GM18507 (cell line): ENCODE data around the gene CHRND.
"Not testable (repeated sequence)": the region's sequence is repeated elsewhere in the genome, so short reads cannot be mapped to it uniquely, and the experiment has no call there.

ENCODE experiments used
- DNase-seq: peaks from one replicate; pipeline ENCODE4 v3.0.0; 2011; ENCODE audit warnings: low read depth; ENCODE audit not compliant: insufficient read length; ENCODE audit errors: extremely low spot score
- FAIRE-seq: peaks from 2 replicates; lab custom pipeline; 2011; peaks lifted over from hg19 to GRCh38; lab: Jason Lieb, UNC

CHRND gene

DNA sequence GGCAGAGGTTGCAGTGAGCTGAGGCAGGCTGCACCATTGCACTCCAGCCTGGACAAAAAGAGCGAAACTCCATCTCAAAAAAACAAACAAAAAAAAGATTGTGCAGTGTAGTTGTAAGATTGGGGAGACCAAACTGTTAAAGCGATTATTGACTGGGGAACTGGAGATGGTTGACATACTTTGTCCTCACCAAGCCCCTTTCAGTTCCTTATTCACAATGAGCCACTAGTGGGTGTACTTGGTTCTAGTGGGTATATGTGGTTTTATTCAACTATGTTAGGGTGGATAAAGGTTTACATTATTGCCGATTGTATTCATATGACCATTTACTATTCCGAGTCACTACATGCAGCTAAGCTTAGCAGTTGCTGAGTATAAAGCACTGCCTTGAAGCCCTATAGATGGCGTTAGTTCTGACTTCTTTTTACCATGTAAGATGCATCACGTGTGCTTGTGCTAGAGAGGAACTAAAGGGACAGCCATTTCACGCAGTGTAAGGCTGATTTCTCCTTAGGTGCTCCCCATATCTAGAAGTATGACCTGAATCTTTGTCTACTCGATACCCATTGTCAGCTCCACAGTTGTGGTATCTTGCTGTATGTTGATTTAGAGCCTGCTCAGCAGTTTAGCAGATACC, 36.7 kb downstream of the CHRND start:
- FAIRE-seq (no peak), DNase-seq (no peak)

DNA sequence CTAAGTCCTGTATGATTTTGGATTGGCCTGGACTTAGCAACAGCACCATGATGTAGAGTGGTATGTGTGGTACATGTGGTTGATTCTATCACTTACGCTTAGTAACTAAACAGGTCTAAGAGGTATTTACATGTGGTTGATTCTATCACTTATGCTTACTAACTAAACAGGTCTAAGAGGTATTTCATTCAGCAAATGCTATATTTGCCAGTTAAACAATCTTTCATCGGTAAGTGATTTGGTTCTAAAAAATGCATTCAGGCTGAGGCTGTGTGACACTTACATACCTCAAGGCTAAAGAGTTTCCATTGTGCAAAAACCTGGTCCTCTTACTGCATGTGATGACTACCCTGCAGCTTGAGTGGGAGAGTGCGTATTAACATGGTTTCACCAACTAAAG, 37.6 kb downstream of the CHRND start:
- FAIRE-seq, result no peak
- no peak for DNase-seq

- DNase-seq (no peak), FAIRE-seq (no peak)
Measured at GRCh38 chr2:232567721-232568120, 41.8 kb downstream of the CHRND start.

GRCh38 chr2:232568161-232568560, 42.2 kb downstream of the CHRND start:
- FAIRE-seq (no peak), DNase-seq (no peak)

DNA sequence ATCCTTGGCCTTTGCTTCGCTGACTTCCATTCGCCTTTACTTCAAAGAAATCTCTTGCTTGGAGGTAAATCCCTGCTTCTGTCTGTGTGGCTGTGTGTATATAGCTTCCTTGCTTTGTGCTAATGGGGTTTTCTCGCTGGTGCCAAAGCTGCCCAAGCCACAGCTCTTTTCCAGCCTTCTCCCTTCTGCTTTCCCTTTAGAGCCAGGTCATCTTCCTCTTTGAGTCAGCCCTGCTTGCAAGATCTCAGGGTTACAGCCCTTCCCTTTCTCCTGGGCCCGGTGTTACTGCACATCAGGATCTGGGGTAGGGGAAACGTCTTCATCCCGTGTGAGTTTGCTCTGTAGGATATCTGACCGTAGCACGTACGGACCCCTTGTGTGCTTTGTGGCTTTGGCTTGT, 43.6 kb downstream of the CHRND start:
- DNase-seq (no peak), FAIRE-seq (no peak)

DNA sequence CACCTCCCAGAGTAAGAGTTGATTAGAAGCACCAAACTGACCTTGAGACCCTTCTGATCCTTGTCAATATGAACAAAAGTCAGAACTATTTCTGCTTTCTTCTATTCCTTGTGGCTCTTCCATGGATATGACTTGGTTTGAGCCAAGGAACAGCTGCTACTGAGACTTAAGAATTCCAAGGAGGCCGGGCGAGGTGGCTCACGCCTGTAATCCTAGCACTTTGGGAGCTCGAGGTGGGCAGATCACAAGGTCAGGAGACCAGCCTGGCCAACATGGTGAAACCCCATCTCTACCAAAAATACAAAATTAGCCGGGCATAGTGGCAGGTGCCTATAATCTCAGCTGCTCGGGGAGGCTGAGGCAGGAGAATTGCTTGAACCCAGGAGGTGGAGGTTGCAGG, 44.5 kb downstream of the CHRND start:
- FAIRE-seq, DNase-seq: not testable (repeated sequence)

GRCh38 chr2:232571026-232571474, 45.1 kb downstream of the CHRND start:
- FAIRE-seq (no peak), DNase-seq (no peak)

GRCh38 chr2:232573042-232573441, 47.1 kb downstream of the CHRND start:
- FAIRE-seq, result no peak

DNA sequence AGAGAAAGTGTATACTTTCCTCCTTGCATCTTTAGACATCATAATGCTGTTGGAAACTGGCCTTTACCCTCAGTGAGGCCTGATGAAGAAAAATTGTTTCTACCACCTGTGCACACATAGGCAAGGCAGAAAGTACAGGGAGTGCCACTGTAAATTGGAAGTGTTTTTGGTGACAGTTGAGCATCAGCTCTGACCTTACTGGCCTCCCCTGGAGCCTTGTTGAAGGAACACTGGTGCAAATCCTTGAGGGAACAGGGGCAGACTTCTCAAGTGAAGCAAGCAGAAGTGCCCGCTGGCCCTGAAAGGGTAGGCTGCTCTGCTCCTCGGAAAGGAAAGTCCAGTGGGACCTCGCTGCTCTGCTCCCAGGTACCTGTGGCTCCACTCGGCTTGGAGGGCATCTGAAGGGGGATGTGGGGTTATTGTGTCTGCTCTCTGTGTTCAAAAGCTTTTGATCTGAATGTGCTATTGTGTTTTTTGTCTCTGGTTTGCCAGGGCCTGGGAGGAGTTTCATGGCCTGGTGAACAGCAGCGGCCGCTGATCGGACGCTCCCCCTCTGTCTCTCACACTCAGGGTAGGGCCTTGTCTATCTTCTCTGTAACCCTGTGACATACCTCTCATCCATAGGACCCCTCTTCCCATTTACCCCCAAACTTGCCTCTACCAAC, 47.9 kb downstream of the CHRND start:
- FAIRE-seq (no peak), DNase-seq (no peak)

More at GRCh38 chr2:232573042-232573441, 47.1 kb downstream of the CHRND start:
- no peak for DNase-seq

DNA sequence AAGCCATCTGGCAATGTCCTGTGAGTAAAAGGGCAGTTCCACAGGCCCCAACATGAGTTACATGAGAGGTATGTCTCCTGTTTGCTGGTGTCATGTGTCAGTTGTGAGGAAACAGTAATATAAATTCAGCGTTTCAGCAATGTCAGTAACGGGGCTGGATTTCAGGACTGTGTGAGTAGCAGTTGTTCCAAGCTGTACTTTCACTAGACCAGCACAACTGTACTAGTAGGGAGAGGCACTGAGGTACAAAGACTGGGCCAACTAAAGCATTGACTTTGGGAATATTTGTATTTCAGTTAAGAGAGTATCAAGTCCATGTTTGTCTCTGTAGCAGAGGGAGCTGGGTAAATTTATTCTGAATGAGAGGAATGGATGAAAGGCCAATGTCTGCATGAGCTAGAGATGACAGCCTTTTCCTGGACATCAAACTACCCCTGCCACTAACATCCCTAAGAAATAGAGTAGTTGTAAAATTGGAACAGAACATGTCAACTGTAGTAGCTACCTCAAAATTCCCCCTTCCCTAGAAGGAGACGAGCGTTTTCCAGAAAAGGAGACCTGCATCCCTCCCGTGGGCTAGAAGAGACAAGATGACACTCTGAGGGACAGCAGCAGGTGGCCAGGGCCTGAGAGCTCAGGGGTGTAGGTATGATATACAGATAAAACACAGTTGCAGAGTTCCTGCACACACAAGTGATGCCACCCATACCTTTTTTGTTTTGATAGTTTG, 48.9 kb downstream of the CHRND start:
- FAIRE-seq (no peak), DNase-seq (no peak)

DNA sequence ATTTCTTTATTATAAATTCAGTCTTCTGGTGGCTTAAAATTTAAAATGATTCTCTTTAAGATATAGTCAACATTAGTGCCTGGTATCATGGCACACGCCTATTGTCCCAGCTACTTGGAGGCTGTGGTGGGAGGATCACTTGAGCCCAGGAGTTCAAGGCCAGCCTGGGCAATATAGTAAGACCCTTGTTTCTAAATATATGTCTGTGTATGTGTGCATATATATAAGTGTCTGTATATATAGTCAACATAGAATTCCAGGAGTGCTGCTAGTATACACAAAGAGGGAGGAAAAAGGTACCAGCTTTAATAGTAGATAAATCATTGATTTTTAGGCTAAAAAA, 49.4 kb downstream of the CHRND start:
- FAIRE-seq, result no peak
- no peak for DNase-seq

- DNase-seq (no peak), FAIRE-seq (no peak)
Measured at GRCh38 chr2:232576995-232577394, 51.0 kb downstream of the CHRND start.

- FAIRE-seq (no peak), DNase-seq (no peak)
Measured at GRCh38 chr2:232577841-232578240, 51.9 kb downstream of the CHRND start.

GRCh38 chr2:232578626-232579025, 52.7 kb downstream of the CHRND start:
- FAIRE-seq, result no peak
- no peak for DNase-seq

DNA sequence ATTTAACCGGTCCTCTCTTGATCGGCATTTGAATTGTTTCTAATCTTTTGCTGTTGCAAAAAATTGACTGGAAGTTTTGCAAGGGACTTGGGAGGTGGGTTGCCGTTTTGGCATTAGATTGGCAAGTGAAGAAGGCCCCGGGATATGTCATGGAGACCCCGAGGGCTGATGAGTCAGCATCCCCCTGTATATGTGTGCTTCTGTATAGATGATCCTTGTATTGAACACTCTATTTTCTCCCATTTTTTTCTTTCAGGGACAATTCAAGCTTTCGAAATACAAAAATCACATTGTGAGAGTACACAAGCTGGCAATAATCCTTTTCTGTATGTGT, 54.7 kb downstream of the CHRND start:
- no peak for FAIRE-seq
- no peak for DNase-seq

- FAIRE-seq, result no peak
- DNase-seq, result no peak
Measured at GRCh38 chr2:232581725-232582124, 55.8 kb downstream of the CHRND start.

DNA sequence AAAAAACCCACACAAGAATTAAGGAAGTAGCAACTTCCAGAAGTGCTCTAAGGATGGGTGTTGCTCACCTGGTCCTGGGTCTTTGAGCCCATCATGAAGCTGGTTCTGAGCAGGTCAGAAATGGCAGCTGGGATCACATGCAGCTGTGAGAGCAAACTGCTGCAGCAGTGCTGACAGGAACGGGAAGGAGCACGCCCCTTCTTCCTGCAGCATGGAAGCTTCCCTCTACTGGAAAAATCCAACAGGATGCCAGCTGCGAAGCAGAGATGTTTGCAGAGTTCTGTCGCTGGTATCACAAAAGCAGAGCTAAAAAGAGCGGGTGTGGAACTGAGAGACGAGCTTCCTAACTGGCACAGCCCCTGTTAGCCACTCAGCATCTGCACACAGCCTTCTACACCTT, 58.3 kb downstream of the CHRND start:
- FAIRE-seq, result no peak
- no peak for DNase-seq
